Measurements from ENCODE around the gene ATP6V0A1. TPM values are rescaled to one million over a fixed set of nuclear protein-coding genes. Genes with fewer than 3 reads are reported as not detected.

Gene ATP6V0A1
- total RNA-seq, 1 experiment from 2014 or later = 55.2 TPM

GRCh38 chr17:42512246-42512645 lies 53.6 kb downstream of the ATP6V0A1 start:
- Mint-ChIP-seq H3K27me3 (ENCODE audit: low read depth) (no peaks in the 10 kb centered on the region; the same call in 1 of the 2 replicates), H3K4me1 (no peaks in the 10 kb centered on the region), H3K27ac (peak overlapping the region; percentile 4; the same call in 1 of the 2 replicates), H3K9me3 (no peaks in the 10 kb centered on the region), H3K36me3 (peaks cover 15% of the 10 kb centered on the region), H3K4me3 (no peak overlapping the region)
- DNase-seq (ENCODE audit: low spot score) (no peak), ATAC-seq (no peak)
- POLR2A ChIA-PET = no interaction called here
- CTCF ChIA-PET = interaction anchor here (0.7 to 5.9 kb wide), 4 partner anchors 15 to 290 kb away, joined by 3 to 34 read pairs (median 4); partner anchors contain the start of gene TUBG1
- TF ChIP-seq SMAD3 (CRISPR knock-in tag; IDR thresholded peaks at IDR 0.05; ENCODE audit: borderline replicate concordance) = no peak
- no peak for TF ChIP-seq ETV6 (CRISPR knock-in tag; IDR thresholded peaks at IDR 0.05)
- no peak for TF ChIP-seq ATF6 (CRISPR knock-in tag; IDR thresholded peaks at IDR 0.05)
- no peak for TF ChIP-seq ZNF121 (CRISPR knock-in tag; IDR thresholded peaks at IDR 0.05)
- TF ChIP-seq ZNF219 (CRISPR knock-in tag; IDR thresholded peaks at IDR 0.05; ENCODE audit: borderline replicate concordance) = no peak
- no peak for TF ChIP-seq CBFB (CRISPR knock-in tag; IDR thresholded peaks at IDR 0.05; ENCODE audit: low read depth)
- no peak for TF ChIP-seq AR (CRISPR knock-in tag; IDR thresholded peaks at IDR 0.05)
- no peak for TF ChIP-seq MLX (CRISPR knock-in tag; IDR thresholded peaks at IDR 0.05)
- TF ChIP-seq ZNF671 (CRISPR knock-in tag; IDR thresholded peaks at IDR 0.05) = no peak
- no peak for TF ChIP-seq HMGXB4 (CRISPR knock-in tag; IDR thresholded peaks at IDR 0.05)
- TF ChIP-seq PRDM15 (CRISPR knock-in tag; IDR thresholded peaks at IDR 0.05) = no peak
- TF ChIP-seq JAZF1 (CRISPR knock-in tag; IDR thresholded peaks at IDR 0.05) = no peak
- TF ChIP-seq NFE2L1 (CRISPR knock-in tag; IDR thresholded peaks at IDR 0.05) = no peak

- Mint-ChIP-seq H3K27me3 (ENCODE audit: low read depth) (no peaks in the 10 kb centered on the region; the same call in 1 of the 2 replicates), H3K36me3 (peaks cover 13% of the 10 kb centered on the region), H3K4me3 (no peak overlapping the region), H3K4me1 (no peaks in the 10 kb centered on the region), H3K27ac (no peak overlapping the region), H3K9me3 (no peaks in the 10 kb centered on the region)
- DNase-seq (ENCODE audit: low spot score) = no peak
- CTCF ChIA-PET = interaction anchor here (1.2 to 5.9 kb wide), 2 partner anchors 14 to 291 kb away, joined by 4 to 34 read pairs; no protein-coding TSS in a partner anchor
- POLR2A ChIA-PET = no interaction called here
- ATAC-seq = no peak
- TF ChIP-seq PRDM15 (CRISPR knock-in tag; IDR thresholded peaks at IDR 0.05) (no peak), ARID4B (CRISPR knock-in tag; IDR thresholded peaks at IDR 0.05; ENCODE audit: borderline replicate concordance) (no peak)
These were observed 54.1 kb downstream of the ATP6V0A1 start for GRCh38 chr17:42512733-42513251.
